Fibroblast of peridontal ligament (primary cell): ENCODE data around the gene BEST1.
"Not testable (repeated sequence)": the region's sequence is repeated elsewhere in the genome, so short reads cannot be mapped to it uniquely, and the experiment has no call there.

Experiments
- DNase-seq: peaks from one replicate; pipeline ENCODE4 v3.0.0-alpha.2; 2010; ENCODE audit errors: extremely low read depth

BEST1 gene

DNA sequence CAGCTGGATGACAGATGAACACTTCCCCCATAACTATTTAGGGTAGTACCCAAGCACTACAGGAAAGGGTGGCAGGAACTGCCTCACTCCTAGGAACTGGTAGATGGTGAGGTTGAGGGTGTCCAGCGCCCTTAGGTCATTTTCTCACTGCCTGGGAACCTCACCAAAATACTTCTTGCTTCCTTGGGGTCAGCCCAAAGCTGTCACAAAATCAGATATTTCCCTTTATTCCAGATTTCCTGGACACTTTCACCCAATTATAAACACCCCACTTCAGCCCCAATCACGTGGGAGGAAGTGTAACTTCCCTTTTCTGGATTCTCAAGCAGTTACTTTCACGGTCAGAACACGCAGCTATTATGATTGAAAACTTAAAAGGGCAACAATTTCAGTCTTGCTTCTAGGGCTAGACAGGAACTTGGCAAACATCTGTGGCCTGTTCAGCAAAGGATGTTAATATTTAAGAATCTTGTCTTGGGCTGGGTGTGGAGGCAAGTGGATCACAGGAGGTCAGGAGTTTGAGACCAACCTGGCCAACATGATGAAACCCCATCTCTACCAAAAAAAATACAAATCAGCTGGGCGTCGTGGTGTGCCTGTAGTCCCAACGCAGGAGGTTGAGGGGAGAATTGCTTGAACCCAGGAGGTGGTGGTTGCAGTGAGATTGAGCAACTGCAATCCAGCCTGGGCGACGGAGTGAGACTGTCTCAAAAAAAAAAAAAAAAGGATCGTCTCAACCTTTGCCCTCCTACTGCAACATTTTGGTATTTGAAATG is 13.3 kb downstream of the BEST1 start:
- peak; percentile 75 for DNase-seq

DNA sequence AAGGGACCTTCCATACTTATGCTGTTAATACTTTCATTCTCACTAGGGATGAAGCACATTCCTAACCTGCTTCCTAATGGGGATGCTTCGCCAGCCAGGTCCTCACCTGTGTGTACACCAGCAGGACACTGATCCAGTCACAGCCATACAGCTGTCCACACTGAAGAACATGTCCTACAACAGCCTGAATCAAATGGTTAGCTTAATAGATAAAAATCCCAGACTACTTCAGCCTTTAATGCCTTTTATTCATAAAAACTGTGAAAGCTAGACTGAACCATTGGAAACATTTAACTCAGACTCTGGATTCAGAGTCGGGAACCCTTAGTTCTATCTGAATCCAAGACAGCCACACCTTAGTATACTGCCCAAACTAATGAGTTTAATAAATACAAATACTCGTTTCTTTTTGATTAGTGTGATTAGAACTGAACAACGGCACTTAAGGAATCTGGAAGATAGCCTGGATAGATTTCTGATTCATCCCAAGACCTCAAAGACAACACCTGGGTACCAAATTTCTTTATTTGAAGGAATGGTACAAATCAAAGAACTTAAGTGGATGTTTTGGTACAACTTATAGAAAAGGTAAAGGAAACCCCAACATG is 14.0 kb downstream of the BEST1 start:
- DNase-seq, result no peak

DNA sequence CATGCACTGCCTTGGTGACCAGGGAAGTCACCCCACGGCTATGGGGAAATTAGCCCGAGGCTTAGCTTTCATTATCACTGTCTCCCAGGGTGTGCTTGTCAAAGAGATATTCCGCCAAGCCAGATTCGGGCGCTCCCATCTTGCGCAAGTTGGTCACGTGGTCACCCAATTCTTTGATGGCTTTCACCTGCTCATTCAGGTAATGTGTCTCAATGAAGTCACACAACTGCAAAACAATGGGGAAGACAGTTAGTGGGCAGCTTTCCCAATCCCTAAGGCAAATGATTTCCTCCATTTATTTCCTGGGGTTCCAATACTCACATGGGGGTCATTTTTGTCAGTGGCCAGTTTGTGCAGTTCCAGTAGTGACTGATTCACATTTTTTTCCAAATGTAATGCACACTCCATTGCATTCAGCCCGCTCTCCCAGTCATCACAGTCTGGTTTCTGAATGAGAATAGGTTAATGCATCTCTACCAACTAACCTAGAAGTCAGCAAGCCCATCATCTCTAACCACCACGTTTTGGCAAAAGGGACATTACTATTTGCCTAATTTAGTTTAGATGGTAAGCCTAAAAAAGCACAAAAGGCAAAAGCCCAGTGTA is 14.6 kb downstream of the BEST1 start:
- DNase-seq, result not testable (repeated sequence)

DNA sequence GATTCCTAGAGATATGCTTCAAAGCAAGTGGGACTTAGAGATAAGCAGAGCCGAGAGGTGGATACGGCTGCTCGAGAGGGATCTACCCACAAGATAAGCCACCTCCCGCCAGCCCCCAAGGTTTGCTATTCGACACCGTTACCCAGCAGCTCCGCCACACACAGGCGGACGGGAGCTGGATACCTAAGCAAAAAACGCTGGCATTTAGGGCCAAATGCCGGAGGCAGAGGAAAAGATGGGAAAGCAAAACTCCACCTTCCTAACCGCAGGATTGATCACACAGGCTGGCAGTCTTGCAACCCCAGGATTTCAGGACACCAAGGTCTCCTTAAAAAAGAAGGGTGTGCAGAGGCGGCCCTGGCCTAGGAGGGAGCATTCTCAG is 16.6 kb downstream of the BEST1 start:
- peak; percentile 42 for DNase-seq

DNA sequence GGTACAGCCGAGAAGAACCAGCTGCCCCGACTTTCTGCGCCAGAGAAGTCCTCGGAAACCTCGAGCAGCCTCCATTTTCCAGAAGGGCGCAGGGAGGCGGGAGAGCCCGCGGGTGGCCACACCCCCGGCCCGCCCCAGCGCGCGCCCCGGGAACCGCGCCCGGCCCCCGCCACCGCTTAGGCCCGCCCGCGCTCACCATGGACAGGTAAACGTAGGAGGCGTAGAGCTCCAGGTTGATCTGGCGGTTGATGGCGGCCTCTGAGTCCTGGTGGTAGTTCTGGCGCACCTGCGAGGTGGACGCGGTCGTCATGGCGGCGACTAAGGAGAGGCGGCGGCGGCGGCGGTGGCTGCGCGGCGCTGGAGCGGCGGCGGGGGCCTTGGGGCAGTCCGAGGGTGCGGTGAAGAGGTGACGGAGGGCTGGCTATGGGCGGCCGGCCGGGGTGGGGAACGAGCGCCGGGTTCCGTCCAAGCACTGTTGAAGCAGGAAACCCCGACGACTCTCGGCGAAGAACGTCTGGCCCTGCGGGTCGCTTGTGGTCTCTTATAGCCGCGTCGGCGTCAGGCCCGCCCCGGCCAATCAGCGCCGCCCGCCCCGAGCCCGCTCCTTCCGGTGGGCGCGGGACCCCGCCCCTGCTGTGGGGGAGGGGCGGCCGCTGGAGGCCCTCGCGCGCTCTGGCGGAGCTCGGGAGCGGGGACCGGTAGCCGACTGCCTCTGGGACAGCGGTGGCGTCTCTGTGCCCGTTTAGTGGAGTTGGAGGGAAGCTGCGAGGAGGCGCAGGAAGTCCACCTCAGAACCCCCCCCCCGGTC is 17.2 kb downstream of the BEST1 start, which contains the start of gene FTH1:
TSS of gene FTH1 (minus strand) at position 519 of the 808 bp plus-strand sequence. CDS start at position 310, 209 bp downstream.
- DNase-seq, result peak; percentile 90

DNA sequence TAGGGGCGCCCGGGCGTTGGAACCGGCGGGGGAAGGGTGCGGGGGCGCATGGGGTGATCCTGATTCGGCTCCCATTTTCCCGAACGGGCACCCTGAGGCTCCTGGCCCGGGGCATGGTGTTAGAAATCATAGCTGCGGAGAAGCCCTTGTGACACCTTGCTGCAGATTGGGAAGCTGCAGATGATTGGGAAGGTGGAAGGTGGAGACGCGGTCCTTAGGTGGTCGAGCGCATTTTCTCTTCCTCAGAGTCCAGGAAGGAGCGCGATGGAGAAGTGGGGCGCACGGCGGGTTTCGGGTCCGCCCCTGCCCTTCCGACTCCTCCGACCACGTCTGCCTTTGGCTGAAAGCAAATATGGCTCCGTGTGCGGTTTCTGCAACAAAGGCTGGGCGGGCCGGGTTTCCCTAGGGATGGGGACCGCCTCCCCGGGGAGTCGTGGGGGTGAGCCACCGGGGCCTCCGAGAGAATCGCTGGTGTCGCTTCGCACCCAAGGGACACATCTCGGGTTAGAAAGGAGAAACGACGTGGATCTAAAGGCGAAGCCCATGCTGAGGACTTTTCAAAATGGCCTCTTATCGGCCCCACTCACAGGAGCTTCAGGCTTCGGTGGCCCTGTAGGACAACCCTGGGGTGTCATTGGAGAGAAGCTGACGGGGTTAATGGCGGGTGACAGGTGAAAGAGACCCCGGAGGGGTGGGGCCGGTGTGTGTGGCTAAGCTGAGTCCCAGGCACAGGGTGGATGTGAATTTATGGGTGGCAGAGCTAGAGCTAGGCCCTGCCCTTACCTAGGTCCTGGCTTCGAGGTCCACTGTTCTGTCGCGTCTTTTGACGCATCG is 18.0 kb downstream of the BEST1 start:
- no peak for DNase-seq

DNA sequence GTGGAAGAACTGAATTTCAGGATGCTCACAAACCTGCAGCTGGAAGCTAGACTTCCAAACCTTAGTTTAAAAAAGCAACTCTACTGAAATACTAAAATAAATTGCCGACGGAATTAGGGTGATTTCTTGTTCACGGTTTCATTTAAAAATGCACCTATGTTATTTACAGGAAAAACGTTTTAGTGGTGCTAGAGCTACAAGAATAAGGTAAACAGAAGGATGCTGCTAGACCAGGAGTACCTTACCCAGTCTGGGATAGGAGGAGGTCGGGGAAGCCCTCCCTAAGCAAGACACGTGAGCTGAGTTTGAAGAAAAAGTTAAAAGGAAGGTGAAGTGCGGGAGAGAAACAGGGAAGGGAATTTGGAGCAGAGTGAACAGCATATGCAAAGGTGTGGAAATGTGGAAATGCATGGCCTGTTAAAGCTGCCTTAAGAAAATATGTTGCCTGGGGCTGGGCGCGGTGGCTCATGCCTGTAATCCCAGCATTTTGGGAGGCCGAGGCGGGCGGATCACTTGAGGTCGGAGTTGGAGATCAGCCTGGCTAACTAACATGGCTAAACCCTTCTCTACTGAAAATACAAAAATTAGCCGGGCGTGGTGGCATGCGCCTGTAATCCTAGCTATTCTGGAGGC is 18.7 kb downstream of the BEST1 start:
- no peak for DNase-seq

DNA sequence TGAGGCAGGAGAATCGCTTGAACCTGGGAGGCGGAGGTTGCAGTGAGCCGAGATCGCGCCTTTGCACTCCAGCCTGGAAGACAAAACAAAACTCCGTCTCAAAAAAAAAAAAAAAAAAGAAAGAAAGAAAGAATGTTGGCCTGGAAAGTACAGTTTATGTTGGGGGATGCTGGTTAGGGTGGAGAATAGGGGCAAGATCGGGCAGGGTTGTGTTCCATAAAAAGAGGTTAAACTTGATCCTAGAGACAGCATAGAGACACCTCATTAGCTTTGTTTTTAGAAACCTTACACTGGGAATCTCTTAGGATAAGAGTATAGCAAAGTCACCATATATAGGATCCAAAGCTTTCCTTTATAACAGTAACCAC is 19.2 kb downstream of the BEST1 start:
- no peak for DNase-seq

DNA sequence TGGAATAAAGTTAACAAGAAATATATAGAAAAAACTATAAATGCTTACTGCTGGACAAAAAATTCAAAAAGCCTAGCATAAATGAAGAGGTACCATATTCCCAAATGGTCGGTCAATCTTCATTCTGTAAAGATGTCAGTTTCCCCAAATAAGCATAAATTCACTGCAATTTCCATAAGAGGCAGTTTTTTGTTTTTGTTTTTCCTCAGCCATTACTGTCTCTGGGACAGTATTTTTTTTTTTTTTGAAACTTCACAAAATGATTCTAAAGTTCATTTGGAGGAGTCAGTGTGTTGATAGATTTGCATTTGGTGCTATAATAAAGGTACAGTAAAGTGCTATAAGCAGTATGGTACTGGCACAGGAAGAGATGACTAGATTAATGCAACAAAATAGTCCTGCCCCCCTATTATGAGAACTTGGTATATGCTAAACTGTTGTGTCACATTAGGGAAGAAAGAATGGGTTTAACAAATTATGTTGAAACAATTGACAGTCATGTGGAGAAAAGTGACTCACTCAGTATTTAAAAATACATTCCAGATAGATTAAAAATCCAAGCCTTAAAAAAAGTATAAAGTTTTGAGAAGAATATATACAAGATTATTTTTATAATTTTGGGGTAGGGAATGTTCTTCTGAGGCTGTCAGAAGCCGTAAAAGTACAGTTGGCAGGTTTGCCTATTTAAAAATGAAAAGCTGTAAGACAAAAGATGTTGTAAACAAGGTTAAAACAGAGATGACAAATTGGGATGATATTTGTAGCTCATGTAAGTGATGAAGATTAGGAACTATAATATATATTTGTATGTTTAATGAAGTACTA is 19.9 kb downstream of the BEST1 start:
- peak; percentile 91 for DNase-seq

DNA sequence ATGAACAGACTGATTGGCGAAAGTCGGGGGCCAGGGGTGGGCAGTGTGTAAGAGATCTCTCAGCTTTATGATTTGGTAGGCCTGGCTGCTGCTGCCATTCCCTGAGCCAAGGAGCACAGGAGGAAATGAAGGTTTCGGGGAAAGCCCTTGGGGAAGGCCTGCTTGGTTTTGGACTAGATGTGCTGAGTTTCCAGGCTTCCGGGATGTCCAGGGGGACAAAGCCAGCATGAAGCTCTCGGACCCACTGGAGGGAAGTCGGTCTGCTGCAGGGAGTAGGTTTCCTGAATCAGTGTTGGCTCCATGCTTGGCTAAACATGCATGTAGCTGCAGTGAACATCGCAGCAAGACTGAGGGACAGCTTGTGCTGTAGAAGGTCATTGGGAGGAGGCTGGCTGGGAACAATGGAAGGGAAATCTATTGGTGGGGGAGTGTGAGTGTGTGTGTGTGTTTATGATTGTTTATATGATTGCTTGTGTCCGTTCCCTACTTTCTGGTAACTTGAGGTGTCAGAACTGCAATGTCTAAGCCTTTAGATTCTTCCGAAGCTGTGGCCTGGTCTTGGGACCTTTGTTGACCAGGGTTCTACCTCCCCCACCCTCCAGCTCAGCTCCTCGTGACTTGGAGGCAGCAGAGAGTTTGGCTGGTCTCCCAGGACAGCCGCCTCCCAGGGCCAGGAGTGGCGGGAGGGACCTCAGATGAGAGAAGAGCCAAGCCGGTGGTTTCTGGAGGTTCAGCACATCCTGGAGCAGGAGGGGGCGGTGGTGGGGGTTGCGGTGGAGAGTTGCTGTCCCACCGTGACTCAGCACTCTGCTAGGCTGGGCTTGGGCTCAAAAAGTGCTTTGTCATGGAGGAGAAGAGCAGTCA is 21.3 kb downstream of the BEST1 start:
- peak; percentile 98 for DNase-seq

DNA sequence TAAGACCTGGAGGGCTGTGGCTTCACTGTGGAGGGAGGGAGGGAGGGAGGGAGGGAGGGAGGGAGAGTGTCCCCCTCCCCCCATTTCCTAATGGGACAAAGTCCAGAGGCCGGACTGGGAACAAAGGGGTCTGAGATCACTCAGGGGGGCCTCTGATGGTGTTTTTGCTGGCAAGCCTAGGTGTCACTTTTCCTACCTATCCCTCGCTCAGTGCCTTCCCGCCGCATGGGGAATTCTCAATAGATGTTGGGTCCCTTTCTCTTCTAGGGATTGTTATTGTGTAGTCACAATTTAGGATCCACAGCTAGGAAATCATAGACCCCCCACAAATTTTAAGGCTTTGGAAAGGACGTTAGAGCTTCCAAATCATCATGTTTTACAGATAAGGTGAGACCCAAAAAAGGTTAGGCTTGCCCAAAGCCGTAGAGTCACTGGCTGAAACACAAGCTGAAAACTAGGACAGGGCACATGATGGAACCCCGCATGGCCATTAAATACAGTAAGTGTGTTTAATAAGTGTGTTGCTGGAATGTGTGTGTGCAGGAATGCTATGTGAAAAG is 22.0 kb downstream of the BEST1 start:
- DNase-seq, result no peak

DNA sequence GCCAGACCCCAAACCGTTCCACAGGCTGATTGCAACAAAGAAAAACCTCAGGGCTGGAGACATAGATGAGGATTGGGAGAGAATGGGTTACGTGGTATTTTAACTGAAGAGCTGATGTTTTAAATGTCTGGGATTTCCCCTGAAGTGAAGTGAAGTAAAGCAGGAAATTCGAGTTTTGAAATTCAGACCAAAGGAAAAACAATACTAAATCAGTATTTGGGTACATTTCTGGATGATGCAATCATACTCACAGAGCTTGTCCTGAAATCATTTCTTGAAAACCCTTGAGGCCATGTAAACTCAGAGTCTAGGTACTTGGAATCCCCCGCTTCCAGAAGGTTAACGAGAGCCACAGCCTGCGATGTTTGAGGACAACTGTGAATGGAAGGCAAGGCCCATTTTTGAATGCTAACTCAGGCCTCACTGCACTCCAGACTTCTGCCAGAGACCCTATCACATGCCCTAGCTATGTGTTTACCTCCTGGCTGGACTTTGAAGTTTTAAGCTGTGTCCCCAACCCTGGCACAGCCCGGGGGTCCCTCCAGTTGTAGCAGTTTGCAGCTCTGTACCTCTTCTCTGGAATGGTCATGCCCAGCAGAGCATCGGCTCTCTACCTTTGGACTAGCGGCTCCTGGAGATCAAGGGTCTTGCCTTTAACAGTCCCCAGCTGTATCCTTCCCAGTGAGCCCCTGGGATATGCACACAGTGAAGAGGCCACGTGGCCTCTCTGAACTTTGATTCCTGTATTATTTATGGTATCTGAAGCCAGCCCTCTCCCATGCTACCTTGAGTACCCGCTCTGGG is 22.7 kb downstream of the BEST1 start:
- DNase-seq, result peak; percentile 96

DNA sequence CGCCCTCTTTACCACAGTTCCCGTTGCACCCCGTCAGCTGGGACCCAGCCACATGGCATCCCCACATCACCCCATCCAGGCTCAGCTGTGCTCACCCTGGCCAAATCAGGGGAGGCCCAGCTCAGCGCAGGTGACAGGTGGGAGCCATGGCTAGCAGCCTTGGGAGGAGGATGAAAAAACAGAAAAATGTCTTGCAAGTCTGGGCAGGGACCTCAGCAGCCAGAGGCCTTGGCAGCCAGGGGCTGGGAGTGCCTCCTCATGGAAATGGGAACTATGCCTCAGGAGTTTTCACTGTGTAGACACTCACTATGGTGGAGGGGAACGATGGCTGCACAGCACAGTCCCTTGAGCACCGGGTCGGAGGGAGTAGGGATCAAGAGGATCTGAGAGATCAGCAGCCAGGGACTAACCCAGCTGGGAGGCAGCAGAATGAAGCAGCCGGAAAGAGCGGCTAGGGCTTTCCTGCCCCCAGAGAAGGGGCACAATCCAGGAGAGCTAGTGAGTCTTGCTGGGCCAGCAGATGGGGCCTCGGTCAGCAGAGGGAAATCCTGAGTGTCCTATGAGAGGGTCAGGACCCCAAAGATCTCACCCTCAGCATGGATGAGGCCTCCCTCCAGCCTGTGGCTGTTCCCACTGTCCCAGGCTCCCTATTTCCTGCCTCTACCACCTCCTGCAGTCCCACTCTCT is 23.5 kb downstream of the BEST1 start:
- DNase-seq, result no peak

DNA sequence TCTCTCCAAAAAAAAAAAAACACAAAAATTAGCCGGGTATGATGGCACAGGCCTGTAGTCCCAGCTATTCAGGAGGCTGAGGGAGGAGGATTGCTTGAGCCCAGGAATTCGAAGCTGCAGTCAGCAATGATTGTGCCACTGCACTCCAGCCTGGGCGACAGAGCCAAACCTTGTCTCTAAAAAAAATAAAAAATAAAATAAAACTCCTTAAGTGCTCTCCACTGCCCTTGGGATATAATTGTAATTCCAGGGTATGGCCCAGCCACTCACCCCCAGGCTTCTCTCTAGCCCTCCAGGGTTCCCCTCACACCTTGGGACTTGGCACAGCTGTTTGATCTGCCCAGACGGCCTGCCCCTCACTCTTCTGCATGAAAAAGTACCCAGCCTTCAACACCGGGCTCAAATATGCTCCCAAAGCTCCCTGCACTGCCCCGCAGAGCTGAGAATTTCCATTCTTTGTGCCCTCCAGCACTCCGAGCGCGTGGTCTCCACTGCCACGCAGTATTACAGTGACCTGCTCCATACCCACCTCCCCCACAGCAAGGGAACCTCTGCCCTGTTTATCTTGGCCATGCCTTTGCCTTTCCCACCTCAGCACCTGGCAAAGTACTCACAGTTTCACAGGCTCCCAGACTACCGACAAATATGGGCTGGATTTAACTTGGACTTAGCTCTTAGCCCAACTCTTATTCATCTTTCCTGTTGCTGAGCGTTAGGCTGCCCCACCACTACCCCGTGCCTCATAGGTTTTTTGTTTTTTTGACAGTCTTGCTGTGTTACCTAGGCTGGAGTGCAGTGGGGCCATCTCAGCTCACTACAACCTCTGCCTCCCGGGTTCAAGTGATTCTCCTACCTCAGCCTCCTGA is 24.8 kb downstream of the BEST1 start:
- DNase-seq, result no peak

DNA sequence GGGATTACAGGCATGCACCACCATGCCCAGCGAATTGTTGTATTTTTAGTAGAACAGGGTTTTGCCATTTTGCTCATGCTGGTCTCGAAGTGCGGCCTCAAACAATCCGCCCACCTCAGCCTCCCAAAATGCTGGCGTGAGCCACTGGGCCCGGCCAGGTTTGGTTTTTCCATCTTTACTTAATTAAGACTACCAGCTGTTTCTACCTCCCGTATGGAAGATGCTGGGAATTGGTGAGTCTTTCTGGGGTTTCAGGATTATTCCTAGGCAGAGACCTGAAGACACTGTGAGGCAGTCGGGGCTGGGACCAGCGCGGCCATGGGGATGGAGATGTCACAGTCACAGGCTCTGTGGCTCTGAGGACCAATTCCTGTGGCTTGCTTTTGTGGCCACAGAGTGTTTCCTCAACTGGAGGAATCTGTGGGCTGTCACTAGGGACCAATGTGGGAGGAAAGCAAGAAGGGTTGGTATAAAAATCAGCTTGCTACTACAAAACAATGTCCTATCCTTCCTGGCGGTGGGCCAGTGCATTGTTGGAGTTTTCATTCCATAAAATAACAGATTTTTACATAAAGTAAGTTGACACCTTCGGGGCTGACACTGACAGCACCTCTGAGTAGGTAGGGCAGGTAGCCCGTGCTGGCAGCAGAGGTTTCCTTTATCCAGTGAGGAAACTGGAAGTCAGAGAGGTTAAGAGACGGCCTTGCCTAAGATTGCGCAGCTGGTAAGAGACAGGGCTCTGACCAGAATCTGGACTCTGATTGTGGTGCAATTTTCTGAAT is 25.7 kb downstream of the BEST1 start:
- DNase-seq, result peak; percentile 15

DNA sequence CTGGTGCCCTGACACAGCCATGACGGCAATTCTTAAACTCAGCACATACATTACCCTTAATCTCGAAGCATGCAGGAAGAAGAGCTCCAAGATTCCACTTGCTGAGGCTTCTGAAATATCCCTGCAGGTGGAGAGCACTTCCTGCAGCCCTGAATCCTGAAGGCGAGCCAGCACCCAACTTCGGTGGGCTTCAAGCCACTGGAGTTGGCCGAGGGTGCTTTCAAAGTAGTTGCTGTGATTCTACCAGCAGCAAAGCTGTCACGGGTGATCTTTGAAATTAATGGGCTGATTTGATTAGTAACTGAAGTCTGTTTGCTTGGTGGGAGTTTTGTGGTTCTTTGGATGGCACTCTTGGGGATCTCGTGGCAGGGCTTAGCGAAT is 26.3 kb downstream of the BEST1 start:
- no peak for DNase-seq
